ENCODE results near the gene DGKH.
"Not testable (repeated sequence)": the region's sequence is repeated elsewhere in the genome, so short reads cannot be mapped to it uniquely, and the experiment has no call there.

The DGKH gene

GRCh38 chr13:42119041-42119440 lies 70.6 kb downstream of the DGKH start:
- DNase-seq: no peak

GRCh38 chr13:42119875-42120274 lies 71.4 kb downstream of the DGKH start:
- DNase-seq: no peak

DNA sequence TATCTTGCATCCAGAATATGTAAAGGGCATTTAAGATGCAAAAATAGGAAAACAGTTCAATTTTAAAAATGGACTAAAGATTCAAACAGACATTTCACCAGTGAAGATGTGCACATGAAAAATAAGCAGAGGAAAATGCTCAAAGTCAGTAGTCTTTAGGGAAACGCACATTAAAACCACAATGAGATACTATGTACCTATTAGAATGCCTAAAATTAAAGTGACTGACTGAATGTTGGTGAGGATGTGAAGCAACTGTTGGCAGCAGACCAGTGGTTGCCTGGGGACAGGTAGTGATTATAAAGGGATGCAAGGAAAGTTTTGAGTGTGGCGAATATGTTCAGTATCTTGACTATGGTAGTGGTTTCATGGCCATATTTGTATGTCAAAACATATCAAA lies 75.2 kb downstream of the DGKH start:
- DNase-seq: no peak

DNA sequence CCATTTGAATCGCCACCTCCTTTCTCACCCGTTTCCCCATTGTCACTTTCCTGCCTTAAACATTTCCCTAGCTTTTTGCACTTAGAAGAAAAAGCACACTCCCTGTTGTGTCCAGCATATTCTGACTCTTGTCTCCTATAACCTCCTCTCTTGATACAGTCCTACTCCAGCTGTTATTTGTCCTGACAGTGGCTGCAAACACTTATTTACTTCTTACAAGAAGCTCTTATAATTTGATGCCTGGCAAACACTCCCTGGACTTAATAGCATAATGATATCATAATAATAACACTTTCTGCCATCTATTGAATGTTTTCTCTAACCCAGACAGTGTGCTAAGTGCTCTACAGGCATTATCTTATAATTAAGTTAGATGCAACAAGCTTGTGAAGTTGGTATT lies 76.6 kb downstream of the DGKH start:
- no peak for DNase-seq

DNA sequence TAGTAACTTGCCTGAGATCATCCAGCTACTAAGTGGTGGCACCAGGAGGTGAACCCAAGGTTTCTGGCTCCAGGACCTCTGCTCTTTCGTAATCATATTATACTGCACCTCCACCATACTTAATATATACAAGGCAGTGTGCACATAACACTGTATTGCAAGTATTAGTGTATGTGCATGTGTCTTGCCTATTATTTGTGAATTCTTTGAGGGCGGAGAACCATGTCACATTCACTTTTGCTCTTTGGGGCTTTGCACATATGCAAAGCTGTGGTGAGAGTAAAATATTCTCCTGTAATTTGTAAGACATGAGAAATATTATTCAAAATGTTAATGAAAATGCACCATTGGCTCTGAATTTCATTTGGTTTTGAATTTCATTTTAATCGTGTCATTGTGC lies 78.6 kb downstream of the DGKH start:
- DNase-seq: no peak

GRCh38 chr13:42129033-42129432 lies 80.6 kb downstream of the DGKH start:
- no peak for DNase-seq

DNA sequence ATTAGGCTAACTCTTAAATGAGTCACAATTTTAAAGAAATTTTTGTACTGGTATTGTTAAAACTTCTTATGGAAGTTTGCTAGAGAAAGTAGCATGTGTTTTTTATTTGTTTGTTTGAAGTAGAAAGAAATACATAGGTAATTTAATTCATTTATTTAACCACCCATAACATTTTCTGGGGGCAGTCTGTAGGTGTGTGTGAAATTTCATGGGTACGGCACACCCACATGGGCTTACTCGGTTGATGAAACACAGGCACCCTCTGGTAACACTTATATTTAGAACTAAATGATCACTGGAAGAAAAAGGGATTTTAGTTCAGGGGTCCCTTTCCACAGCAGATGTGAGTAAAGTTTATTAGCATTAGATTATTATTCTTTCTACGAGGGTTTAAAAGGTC lies 88.1 kb downstream of the DGKH start:
- no peak for DNase-seq

DNA sequence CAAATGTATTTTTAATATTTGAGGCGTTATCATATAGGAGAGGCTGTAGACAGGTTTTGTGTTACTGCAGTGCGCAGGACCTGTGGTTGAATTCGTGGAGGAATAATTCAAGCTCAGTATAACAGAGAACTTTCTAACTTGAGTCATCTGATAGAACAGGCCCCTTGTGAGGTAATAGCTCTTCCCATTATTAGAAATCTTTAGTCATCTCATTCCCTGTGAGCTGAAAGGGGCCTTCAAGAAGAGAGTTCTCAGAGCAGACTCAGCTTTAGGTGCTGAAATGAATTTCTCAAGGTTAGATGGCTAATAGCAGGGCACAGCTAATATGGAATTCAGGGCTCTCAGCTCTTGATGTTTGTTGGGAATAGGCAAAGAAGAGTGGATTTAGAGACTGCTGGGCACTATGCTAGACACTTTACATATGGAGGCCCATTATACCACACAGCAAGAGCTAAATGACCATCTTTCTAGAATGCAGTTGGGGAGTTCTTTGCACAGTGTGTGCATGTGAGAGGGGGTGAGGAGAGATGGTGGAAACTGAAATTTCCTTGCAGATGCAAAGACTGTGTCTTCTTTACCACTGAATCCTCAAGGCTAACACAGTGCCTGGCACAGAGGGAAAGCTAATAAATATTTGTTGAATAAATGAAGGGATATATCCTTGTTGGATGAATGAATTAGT lies 89.5 kb downstream of the DGKH start:
- no peak for DNase-seq

- no peak for DNase-seq
Measured at GRCh38 chr13:42140494-42140893, 92.0 kb downstream of the DGKH start.

- not testable (repeated sequence) for DNase-seq
Measured at GRCh38 chr13:42141052-42141451, 92.6 kb downstream of the DGKH start.

- DNase-seq: no peak
Measured at GRCh38 chr13:42146359-42146758, 97.9 kb downstream of the DGKH start.

DNA sequence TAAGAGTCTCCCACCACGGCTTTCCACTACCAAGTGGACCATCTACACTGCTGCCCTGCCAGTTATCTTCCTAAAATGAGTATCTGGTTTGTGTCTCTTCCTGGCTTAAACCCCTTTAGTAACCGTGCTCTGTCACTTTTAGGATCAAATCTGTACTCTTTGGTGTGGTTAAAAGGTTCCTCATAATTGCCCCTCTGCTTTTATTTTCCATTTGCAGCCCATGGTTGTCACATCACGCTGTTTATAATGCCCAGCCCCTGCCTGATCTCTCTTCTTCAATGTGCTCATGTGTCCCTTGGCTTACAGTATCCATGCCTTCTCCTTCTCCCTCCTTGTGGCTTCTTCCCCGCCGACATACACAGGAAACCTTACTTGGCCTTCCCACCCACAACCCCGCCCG lies 100.1 kb downstream of the DGKH start:
- DNase-seq: no peak

GRCh38 chr13:42149136-42149535 lies 100.7 kb downstream of the DGKH start:
- no peak for DNase-seq

GRCh38 chr13:42151781-42152180 lies 103.3 kb downstream of the DGKH start:
- no peak for DNase-seq

DNA sequence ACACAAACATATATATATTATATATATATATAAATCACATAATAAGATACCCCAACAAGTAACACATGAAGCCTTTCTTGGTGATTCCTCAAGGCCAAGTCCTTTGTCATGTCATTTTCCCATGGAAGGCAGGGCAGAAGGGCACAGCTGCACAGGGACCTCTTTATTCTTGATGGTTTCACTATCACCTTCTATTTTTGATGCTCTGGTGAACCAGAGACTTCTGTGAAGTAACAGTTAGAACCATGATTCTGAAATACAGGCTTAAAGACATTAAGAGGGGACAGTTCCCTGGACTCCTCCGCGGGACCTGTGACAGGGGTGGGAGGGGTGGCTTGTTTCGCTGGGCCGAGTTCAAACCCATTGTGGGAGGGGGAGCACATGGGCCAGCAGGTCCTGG lies 104.0 kb downstream of the DGKH start:
- no peak for DNase-seq

GRCh38 chr13:42153199-42154113 lies 105.0 kb downstream of the DGKH start:
- no peak for DNase-seq

- no peak for DNase-seq
Measured at GRCh38 chr13:42155251-42155650, 106.8 kb downstream of the DGKH start.

DNA sequence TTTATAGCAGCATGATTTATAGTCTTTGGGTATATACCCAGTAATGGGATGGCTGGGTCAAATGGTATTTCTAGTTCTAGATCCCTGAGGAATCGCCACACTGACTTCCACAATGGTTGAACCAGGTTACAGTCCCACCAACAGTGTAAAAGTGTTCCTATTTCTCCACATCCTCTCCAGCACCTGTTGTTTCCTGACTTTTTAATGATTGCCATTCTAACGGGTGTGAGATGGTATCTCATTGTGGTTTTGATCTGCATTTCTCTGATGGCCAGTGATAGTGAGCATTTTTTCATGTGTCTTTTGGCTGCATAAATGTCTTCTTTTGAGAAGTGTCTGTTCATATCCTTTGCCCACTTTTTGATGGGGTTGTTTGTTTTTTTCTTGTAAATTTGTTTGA lies 114.9 kb downstream of the DGKH start:
- DNase-seq: not testable (repeated sequence)

DNA sequence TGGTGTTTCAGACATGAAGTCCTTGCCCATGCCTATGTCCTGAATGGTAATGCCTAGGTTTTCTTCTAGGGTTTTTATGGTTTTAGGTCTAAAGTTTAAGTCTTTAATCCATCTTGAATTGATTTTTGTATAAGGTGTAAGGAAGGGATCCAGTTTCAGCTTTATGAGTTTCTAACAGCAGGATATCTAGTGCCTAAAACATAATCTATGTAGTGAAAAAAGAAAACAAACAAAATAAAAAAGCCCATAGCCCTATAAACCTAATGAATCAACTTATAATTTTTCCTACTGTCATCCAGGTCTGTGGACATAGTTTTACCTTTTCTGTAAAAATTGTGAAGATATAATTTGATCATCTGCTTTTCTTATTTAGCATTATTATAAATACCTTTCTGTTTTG lies 115.5 kb downstream of the DGKH start:
- DNase-seq: not testable (repeated sequence)

- DNase-seq: no peak
Measured at GRCh38 chr13:42164557-42165125, 116.2 kb downstream of the DGKH start.

DNA sequence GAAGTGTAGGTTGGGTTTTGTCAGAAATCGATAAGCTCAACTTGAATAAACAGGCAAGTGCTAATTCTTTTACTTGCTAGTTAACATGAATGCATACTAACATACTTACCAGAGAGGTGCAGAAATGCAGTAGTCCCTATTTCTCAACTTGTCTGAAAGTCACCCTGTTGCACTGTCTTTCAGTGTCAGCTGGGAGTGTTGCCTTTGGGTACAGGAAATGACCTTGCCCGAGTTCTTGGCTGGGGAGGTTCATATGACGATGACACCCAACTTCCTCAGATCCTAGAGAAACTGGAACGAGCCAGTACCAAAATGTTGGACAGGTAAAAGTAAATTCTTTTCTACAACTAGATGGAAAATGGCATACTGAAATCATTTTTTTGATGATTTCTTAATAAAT lies 120.0 kb downstream of the DGKH start:
- DNase-seq: no peak

- DNase-seq: no peak
Measured at GRCh38 chr13:42170029-42170428, 121.6 kb downstream of the DGKH start.

GRCh38 chr13:42173789-42174343 lies 125.4 kb downstream of the DGKH start:
- DNase-seq: no peak
